Mucosa of descending colon (tissue), 3 donors: ENCODE measurements around the gene INPP4A. TPM values are rescaled to one million over a fixed set of nuclear protein-coding genes. Genes with fewer than 3 reads are reported as not detected.

Source experiments
- ATAC-seq: fragments of 200-7000 bp; cut with Tn5 transposase; one replicate; pipeline ENCODE4 v1.9.1; 2020; ENCODE audit warnings: mild to moderate bottlenecking, moderate library complexity
- DNase-seq, 3 donors: peaks; one replicate each; pipeline ENCODE4 v3.0.0-alpha.2; 2020
- H3K36me3 ChIP-seq: fragments of 200-600 bp; one replicate; pipeline ENCODE4 v1.8.0; 2021; ENCODE audit warnings: low read depth, mild to moderate bottlenecking
- H3K4me1 ChIP-seq: fragments of 200-600 bp; one replicate; pipeline ENCODE4 v1.8.0; 2021; ENCODE audit warnings: low read depth, mild to moderate bottlenecking
- H3K4me3 ChIP-seq: fragments of 200-600 bp; one replicate; pipeline ENCODE4 v1.8.0; 2021; ENCODE audit warnings: mild to moderate bottlenecking
- H3K9me3 ChIP-seq: fragments of 200-600 bp; one replicate; pipeline ENCODE4 v1.8.0; 2021; ENCODE audit warnings: mild to moderate bottlenecking
- intact Hi-C, 2 donors: fragments of 100-400 bp; cut with DNase I in 1 of 2; cut with micrococcal nuclease in 1 of 2; formaldehyde crosslinking; loops; one replicate each; pipeline versions ENCODE4 v1.11.0 to v1.11.1; 2022; cut with DNase I, micrococcal nuclease
- total RNA-seq, 3 donors: library from RNA; stranded (reverse); fragmentation: NEBNext Ultra II Directional in 2 of 3; extraction: Animal tissue kit (Norgen Biotek cat#: 25700) in 2 of 3; gene quantifications; one replicate each; pipeline versions ENCODE4 v1.2.1 to v1.2.4, GENCODE V29; 2021 to 2023
- TF ChIP-seq, protein P1 (sequence below): fragments of 200-600 bp; IDR thresholded peaks from one replicate; pipeline ENCODE4 v1.8.0; 2022; ENCODE audit warnings: antibody characterized with exemption, mild to moderate bottlenecking
- donor health status: DM: no; HTN: no; CAD: no; lungs with moderate emphysema.
- donor health status: DM: no; HTN: no; CAD: no.
- donor health status: DM: no; HTN: yes; CAD: no.

The INPP4A gene
- total RNA-seq, 3 donors from 2014 or later: 18.2 to 39.8 (median 19.1) TPM

DNA sequence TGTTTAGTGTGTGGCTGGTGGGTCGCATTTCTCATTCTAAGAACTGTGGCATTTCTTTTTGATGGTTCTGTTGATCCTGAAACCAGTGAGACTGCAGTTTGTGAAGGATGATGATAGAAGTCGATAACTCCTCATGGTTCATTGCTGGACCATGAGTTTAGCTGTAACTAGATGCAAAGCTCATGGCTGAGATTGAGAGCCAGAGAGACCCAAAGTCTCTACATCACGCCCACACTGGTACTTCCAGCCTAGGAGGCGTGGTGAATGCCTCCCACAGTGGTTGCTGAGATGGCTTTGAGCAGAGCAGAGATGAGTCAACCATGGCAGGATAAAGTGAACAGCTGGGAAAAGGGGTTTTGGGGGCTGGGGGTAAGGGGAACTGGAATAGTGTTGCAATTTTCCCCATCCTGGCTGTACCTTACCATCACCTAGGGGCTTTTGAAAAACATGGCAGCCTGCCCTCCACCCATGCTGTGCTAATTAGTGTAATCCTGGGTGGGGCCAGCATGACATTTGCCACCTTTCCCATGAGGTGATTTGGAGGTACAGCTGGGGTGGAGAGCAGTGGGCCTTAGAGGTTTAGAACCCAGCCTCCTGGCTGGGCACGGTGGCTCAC lies 24.1 kb downstream of the INPP4A start:
- DNase-seq: peak in 1 of 3 donors; percentile 17
- intact Hi-C loops: no loop called here
- Histone ChIP-seq H3K4me3 (no peak overlapping the region), H3K9me3 (no peaks in the 10 kb centered on the region), H3K36me3 (no peaks in the 10 kb centered on the region), H3K4me1 (peaks cover 29% of the 10 kb centered on the region)
- ATAC-seq: no peak
- TF ChIP-seq, protein P1, sequence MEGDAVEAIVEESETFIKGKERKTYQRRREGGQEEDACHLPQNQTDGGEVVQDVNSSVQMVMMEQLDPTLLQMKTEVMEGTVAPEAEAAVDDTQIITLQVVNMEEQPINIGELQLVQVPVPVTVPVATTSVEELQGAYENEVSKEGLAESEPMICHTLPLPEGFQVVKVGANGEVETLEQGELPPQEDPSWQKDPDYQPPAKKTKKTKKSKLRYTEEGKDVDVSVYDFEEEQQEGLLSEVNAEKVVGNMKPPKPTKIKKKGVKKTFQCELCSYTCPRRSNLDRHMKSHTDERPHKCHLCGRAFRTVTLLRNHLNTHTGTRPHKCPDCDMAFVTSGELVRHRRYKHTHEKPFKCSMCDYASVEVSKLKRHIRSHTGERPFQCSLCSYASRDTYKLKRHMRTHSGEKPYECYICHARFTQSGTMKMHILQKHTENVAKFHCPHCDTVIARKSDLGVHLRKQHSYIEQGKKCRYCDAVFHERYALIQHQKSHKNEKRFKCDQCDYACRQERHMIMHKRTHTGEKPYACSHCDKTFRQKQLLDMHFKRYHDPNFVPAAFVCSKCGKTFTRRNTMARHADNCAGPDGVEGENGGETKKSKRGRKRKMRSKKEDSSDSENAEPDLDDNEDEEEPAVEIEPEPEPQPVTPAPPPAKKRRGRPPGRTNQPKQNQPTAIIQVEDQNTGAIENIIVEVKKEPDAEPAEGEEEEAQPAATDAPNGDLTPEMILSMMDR: no peak

DNA sequence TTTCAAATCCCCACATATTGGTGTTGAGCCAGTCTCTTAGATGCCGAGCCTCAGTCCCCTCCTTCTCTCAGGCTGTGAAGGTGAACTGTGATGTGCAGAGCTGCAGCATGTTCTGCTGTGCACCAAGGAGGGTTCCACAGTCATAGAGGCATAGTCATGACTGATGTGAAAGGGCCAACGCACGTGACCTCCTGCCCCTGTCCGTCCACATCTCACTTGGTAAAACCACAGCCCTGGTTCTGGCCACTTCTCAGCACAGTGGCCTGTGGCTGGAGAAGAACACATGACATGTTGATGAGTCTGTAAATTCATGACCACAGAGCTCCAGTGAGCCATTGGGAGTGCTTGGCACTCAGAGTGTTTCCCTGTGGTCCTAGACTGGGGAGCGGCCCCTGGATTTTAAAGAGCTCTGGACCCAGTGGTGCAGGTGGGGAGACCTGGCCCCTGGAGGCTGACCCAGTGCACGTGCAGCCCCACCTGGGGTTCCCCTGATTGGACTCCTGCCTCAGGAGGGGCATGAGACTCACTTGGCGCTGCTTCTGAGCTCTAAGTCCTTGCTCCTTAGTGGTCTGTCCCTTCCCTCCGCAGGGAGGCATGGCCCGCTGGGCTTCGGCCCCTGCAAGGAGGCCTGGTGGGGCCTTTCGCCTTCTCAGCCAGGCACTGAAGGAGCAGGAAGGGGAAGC lies 25.3 kb downstream of the INPP4A start:
- H3K4me1 ChIP-seq: peaks cover 41% of the 10 kb centered on the region
- no peaks in the 10 kb centered on the region for H3K9me3 ChIP-seq
- no peak for DNase-seq
- no peak for ATAC-seq
- H3K36me3 ChIP-seq: no peaks in the 10 kb centered on the region
- TF ChIP-seq, protein P1: no peak
- intact Hi-C loops: no loop called here
- no peak overlapping the region for H3K4me3 ChIP-seq

DNA sequence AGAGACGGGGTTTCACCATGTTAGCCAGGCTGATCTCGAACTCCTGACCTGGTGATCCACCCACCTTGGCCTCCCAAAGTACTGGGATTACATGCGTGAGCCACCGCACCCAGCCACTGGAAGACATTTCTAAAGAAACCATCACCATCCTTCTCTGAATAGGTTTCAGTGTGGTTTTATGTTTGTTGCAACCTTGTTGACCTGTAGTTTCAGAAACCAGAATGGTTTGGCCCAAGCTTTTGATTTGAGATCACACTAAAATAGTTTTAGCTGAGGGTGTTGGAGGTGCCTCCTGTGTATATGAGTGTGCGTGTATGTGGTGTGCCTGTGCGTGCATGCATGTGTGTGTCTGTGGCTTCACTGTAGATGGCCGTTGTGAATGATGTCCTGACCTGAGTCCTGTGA lies 26.2 kb downstream of the INPP4A start:
- intact Hi-C loops: no loop called here
- DNase-seq (no peak), ATAC-seq (no peak)
- no peaks in the 10 kb centered on the region for H3K9me3 ChIP-seq
- H3K4me1 ChIP-seq: peaks cover 42% of the 10 kb centered on the region
- TF ChIP-seq, protein P1: no peak
- no peak overlapping the region for H3K4me3 ChIP-seq
- no peaks in the 10 kb centered on the region for H3K36me3 ChIP-seq

DNA sequence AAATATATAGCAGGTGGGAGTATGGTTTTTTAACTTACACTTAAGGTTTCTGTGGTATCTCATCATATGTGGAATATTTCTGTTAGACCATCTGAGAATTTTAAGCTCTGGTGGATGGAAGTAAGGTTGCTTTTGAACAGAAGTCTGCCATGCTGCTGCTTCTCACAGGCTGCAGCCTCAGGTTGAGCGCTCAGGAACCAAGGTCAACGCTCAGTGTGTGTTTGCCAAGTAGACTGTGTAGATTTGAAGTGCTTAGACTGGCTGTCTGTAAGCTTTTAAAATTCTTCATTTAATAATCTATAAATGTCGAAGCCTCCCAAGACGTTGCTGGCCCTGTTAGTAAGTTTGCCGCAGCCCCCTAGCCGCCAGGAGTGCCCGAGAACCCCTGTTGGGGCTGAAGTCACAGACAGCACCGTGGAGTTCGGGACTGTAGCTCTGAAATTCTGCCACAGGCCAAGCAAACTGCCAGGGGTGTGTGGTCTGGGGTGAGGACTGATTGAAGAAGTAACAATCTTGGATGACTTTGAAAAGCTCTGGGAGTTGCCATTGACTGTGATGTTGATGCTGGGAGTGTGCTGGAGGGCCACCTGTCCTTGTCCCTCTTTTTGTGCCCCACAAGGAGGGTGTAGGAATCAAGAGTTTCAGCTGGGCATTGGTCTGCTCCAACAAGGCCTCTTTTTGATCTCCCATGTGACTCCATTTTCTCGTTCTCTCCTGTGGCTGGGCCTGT lies 26.9 kb downstream of the INPP4A start:
- ATAC-seq: no peak

DNA sequence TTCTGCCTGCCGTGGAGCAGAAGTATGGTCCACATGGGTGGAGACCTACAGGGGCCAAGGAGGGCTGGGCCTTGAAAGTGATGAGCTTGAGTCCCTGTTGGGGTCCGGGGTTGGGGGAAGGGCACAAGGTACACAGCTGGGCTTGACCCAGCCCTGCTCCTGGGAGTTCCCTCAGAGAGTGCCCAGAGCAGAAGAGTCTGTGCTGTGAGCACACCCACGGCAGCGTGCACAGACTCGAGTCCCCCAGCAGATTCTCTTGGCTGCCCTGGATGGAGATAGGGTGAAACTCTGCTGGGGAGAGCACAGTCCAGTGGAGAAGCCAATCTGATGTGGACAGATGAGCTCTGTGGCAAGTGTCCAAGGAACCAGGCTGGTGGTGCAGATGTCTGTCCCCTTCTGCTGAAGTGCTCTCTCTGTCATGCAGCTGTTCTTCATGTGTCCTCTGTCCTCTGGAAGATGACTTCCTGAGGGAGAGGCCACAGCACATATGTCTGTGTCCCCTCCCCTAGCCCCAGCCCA lies 27.5 kb downstream of the INPP4A start:
- TF ChIP-seq, protein P1: no peak
- DNase-seq (no peak), ATAC-seq (no peak)
- intact Hi-C loops: no loop called here
- no peaks in the 10 kb centered on the region for H3K36me3 ChIP-seq
- H3K4me1 ChIP-seq: peaks cover 45% of the 10 kb centered on the region
- no peak overlapping the region for H3K4me3 ChIP-seq
- no peaks in the 10 kb centered on the region for H3K9me3 ChIP-seq

More for the DNA sequence above, 26.9 kb downstream of the INPP4A start:
- no peak overlapping the region for H3K4me3 ChIP-seq
- DNase-seq: no peak
- TF ChIP-seq, protein P1: no peak
- no peaks in the 10 kb centered on the region for H3K9me3 ChIP-seq
- intact Hi-C loops: no loop called here
- H3K36me3 ChIP-seq: no peaks in the 10 kb centered on the region
- H3K4me1 ChIP-seq: peaks cover 45% of the 10 kb centered on the region
